Activated CD8-positive, alpha-beta memory T cell treated with anti-CD3 and anti-CD28 coated beads for 4 hours (primary cell): ENCODE results near the gene C18orf54.
"Not testable (repeated sequence)": the region's sequence is repeated elsewhere in the genome, so short reads cannot be mapped to it uniquely, and the experiment has no call there.

ENCODE experiments used
- DNase-seq, 2 donors: peaks; one replicate each; pipeline ENCODE4 v3.0.0-alpha.2; 2020; ENCODE audit warnings: low read depth in 2 of 2

C18orf54 gene

GRCh38 chr18:54357660-54358494 is at the start of gene C18orf54, which contains the start of gene STARD6:
Gene C18orf54 (plus strand): TSS chr18:54357906. CDS start chr18:54360573, 2,667 bp downstream.
Gene STARD6 (minus strand): TSS chr18:54357858. CDS start chr18:54354573, 3,285 bp downstream.
- DNase-seq: peak; percentile 76 to 77

DNA sequence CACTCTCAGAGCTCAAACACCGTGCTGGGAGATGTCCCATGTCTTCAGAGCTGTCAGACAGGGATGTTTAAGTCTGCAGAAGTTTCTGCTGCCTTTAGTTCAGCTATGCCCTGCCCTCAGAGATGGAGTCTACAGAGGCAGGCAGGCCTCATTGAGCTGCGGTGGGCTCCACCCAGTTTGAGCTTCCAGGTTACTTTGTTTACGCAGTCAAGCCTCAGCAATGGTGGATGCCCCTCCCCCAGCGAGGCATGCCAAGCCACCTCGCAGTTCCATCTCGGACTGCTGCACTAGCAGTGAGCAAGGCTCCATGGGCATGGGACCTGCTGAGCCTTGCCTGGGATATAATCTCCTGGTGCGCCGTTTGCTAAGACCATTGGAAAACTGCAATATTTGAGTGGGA is 48.1 kb upstream of the C18orf54 start:
- DNase-seq: not testable (repeated sequence)

- DNase-seq: no peak
These were observed 41.5 kb upstream of the C18orf54 start for GRCh38 chr18:54316071-54316820.

DNA sequence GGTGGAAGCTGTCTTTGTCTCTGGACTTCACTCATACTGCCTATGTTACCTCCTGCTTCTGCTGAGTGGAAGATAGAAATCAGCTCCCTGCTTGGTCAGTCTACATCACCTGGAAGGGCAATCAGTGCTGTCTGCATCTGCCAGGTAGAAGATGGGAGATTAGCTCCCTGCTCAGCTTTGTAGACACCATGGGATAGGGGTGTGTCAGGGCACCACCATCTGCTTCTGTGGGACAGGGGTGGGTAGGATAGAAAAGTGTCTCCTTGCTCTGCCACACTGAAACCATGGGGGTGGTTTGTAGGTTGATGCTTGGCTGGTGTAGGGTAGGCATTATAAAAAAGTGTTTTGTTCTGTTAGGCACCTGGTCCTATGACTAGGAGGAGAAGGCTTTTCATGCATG is 34.1 kb upstream of the C18orf54 start:
- DNase-seq: no peak

DNA sequence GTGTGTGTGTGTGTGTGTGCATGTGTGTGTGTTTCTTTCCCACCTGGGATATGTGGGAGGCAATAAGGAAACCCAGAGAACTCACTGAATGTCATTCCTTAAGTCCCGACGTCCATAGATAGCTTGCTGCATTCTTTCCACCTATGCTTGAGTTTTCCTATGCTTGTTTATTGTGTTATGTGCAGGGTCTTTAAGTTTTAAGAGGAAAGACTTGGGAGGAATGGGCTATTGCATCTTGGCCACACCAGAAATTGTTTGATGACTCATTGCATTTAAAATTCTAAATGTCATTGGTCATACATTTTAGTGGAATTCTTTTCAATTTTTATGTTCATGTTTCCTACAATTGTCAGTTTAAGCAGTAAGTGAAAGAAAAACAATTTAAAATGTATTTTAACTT is 33.7 kb upstream of the C18orf54 start:
- DNase-seq: no peak

GRCh38 chr18:54327818-54328217 is 29.9 kb upstream of the C18orf54 start:
- DNase-seq: no peak

DNA sequence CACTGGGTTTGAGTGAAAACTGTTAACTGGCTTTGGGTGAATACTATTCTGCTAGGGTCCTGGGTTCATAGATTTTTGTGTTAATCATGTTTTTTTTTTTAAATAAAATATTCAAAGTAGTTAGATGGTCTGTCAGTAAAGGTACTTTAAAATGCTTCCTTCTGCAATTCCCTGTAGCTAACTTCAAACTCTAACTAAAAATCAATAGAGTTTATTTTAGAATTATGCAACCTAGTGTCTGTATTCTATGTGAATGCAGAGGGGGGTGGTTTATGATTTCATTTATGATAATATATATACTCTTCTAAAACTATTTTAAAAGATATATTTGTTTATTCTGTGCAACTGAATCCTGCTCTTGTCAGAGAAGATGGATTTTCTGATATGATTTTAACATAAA is 27.9 kb upstream of the C18orf54 start:
- DNase-seq: no peak

DNA sequence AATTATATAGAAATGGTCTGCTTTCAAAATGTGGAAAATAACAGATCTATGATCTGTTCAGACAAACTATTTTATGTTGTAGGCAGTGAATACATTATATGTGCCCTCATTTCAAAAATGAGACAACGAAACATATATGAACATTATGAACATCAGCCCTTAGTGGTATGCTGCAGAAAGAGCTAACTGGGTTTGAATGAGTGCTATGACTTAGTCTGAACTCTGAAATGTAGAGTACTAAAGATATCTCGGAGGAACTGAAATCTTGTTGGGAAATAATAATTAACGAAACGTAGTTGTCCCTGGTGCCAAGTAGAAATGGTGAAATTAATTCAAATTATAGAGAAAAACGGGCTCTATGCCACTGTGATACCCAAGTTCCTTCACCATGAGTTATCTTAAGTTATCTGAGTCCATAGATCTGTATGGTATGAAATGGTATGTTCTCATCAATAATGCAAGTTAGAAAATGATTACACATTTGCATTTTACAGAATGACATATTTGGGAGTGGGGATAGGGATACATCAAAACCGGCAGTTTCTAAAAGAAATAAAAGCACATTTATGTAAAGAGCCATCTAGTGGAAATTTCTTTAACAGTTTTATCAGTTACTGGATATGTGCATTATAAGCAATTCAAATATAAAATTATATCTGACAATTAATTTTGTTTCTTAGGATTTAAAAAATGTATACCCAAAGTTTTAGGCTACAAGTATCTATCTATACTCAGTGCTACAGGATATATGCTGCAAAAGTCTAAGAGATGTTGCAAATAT is 26.7 kb upstream of the C18orf54 start:
- DNase-seq: no peak

- no peak for DNase-seq
These were observed 22.0 kb upstream of the C18orf54 start for GRCh38 chr18:54335638-54336173.

DNA sequence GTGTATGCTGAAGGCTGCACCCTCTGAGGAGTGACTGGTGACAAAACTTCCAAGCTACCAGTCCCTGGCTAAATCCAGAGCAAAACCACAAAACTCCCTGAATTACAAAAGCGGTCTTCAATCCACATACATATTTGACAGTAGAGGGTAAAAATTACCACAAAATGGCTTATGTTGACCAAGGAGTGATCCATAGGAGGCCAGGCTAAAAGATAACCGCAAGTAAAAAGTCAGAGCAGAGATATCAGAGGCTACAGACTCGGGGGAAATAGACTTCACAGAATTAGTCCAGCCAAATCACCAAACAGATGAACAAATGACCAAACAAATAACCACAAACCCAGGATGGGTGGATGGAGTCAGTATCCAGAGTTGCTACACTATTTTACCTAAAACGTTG is 19.5 kb upstream of the C18orf54 start:
- no peak for DNase-seq

GRCh38 chr18:54351186-54351585 is 6.5 kb upstream of the C18orf54 start:
- DNase-seq: no peak

DNA sequence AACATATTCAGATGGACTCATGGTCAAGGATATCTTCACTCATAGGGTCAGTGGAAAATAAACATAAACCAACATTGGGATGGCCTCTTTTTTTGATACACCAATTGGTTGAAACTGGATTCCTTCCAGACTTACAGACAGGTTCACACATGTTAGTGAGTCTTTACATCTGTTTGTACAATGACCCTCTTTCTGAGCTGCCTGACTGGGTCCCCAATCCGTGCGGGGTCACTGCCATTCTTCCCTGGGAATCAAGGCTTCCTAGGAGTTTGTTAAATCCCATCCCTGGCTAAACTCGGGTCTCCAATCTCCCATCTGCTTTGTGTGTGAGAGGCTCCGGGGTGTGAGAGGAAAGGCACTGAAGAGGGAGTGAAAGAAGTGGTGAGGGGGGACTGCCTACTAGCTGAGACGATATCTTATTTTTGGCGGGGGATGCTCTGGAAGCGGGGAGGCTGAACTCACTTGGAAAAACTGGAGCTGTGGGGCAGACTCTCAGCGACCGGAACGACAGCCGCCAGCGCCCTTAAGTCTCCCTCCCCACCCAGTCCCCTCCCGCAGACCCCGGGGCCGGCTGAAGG is 535 bp upstream of the C18orf54 start:
- no peak for DNase-seq

DNA sequence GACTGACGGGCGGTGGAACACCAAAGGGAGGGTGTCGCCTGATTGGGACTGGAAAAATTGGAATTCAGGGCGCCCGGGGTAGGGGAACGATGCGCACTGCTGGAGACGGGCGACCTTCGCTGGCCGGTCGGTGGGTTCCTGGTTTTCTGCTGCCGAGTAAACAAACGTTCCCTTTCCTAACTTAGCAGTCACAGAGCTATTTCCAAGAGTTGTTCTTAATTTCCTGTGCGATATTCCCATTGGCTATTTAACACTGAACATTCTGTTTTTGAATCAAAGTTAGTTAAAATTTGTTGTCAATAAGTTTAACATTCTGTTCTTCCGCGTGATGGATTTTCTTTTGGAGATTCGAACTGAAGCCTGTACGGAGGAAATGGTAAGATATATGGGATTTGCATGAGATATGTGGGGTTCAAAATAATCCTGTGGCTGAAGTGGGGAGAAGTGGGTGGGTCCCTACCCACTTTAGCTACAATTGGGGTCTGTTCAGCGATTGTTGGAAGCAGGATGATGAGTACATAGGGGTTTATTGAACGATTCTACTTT is 862 bp downstream of the C18orf54 start:
- no peak for DNase-seq

- no peak for DNase-seq
These were observed 1.5 kb downstream of the C18orf54 start for GRCh38 chr18:54359233-54359632.

DNA sequence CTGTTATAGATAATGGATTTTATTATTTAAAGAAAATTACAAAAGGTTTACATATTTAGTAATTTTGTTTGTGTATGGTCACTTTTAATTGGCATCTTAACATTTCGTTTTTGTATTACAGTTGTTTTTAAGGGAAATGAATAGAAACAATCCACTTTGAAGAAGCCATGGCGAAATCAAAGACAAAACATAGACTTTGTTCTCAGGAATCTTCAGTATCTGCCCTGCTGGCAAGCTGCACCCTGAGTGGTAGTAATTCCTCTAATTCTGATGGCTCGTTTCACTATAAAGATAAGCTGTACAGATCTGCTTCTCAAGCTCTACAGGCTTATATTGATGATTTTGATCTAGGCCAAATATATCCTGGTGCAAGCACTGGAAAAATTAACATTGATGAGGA is 2.7 kb downstream of the C18orf54 start:
- no peak for DNase-seq

- no peak for DNase-seq
These were observed 20.4 kb downstream of the C18orf54 start for GRCh38 chr18:54378057-54378456.

- no peak for DNase-seq
These were observed 23.9 kb downstream of the C18orf54 start for GRCh38 chr18:54381640-54382039.

DNA sequence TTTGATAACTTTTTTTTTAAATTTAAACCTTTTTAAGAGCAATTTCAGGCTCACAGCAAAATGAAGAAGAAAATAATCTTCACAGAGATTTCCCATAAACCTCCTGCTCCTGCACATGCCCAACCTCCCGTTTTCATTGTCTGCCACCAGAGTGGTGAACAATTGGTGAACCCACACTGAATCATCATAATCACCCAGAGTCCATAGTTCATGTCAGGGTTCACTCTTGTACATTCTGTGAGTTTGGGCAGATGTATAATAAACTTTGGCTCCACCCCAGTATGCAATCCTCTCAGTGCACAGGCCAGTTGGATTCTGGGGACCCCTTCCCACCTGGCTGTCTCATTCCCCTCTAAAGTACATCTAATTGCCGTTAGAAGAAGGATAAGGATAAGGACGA is 24.4 kb downstream of the C18orf54 start:
- no peak for DNase-seq

GRCh38 chr18:54382733-54383252 is 25.1 kb downstream of the C18orf54 start:
- DNase-seq: no peak

DNA sequence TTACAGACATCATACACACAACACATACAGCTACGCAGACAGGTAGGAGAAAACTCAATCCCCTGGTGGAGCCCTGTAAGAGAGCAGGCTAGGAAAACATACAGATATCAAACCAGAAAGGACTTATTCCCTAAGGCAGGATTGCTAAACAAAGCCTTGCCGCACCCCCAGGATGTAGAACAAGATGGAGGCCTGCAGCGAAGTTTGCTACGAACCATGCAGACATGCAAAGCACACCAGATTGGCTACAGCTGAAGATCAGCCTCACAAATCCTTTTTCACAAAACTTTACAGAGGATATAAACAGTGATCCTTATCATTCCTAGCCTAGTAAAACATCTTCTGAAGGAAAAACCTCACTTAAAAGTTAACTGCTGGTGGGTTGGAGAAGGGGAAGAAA is 28.3 kb downstream of the C18orf54 start:
- no peak for DNase-seq
